ENCODE data around the gene CENPO. TPM values are rescaled to one million over a fixed set of nuclear protein-coding genes. Genes with fewer than 3 reads are reported as not detected.

The CENPO gene
- total RNA-seq, 2 experiments from 2014 or later: 40.7 to 41.9 TPM

DNA sequence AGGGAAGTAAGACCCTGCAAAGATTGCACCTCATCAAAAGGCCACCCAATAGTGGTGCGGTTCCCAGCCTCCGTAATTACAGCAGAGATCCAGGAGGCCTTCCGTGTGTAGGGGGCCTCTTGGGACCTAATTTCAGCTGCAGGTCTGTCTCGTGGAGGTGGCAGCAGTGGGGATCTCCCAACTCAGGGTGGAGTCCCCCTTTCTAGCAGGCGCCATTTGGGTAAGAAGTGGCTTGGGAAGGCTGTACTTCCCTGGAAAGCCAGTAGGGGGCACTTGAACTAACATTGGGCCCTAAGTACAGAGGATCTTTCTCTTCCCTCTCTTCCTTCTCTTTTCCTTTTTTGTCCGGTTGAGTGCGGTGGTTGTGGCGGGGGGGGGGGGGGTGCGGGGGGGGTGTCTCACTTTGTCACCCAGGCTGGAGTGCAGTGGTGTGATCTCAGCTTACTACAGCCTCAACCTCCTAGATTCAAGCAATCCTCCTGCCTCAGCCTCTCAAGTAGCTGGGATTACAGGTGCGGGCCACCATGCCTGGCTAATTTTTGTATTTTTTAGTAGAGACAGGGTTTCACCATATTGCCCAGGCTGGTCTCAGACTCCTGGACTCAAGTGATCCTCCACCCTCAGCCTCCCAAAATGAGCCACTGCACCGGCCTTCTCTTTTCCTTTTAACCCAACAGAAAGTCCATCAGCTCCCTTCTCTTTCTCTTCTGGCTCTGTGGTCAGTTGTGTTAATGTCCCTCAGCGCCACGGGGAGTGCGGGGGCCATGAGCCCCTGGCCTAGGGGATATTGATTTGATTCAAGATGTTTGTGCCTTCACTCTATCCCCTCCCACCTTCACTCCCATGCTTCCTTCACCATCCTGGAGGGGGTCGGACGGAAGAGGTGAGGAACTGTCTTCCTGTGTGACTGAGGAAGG, 32.0 kb downstream of the CENPO start:
- DNase-seq (peak; percentile 61), ATAC-seq (no peak)
- Mint-ChIP-seq H3K36me3 (ENCODE audit: low read depth) (peaks cover 41% of the 10 kb centered on the region), H3K27me3 (no peaks in the 10 kb centered on the region), H3K4me1 (ENCODE audit: low read depth) (peaks cover 18% of the 10 kb centered on the region), H3K9me3 (no peaks in the 10 kb centered on the region), H3K27ac (peak overlapping the region; percentile 55), H3K4me3 (no peak overlapping the region)
- ChIA-PET CTCF (interaction anchor here (1.1 to 5.0 kb wide), 5 partner anchors 11 to 416 kb away, joined by 4 to 94 read pairs (median 7); no protein-coding TSS in a partner anchor), POLR2A (interaction anchor here (1.3 kb wide), 1 partner anchor 11 kb away, joined by 4 read pairs; no protein-coding TSS in a partner anchor)
- intact Hi-C loops (cut with micrococcal nuclease): no loop called here
- TF ChIP-seq, protein P1, sequence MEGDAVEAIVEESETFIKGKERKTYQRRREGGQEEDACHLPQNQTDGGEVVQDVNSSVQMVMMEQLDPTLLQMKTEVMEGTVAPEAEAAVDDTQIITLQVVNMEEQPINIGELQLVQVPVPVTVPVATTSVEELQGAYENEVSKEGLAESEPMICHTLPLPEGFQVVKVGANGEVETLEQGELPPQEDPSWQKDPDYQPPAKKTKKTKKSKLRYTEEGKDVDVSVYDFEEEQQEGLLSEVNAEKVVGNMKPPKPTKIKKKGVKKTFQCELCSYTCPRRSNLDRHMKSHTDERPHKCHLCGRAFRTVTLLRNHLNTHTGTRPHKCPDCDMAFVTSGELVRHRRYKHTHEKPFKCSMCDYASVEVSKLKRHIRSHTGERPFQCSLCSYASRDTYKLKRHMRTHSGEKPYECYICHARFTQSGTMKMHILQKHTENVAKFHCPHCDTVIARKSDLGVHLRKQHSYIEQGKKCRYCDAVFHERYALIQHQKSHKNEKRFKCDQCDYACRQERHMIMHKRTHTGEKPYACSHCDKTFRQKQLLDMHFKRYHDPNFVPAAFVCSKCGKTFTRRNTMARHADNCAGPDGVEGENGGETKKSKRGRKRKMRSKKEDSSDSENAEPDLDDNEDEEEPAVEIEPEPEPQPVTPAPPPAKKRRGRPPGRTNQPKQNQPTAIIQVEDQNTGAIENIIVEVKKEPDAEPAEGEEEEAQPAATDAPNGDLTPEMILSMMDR (IDR thresholded peaks at IDR 0.05): peak; percentile 64

DNA sequence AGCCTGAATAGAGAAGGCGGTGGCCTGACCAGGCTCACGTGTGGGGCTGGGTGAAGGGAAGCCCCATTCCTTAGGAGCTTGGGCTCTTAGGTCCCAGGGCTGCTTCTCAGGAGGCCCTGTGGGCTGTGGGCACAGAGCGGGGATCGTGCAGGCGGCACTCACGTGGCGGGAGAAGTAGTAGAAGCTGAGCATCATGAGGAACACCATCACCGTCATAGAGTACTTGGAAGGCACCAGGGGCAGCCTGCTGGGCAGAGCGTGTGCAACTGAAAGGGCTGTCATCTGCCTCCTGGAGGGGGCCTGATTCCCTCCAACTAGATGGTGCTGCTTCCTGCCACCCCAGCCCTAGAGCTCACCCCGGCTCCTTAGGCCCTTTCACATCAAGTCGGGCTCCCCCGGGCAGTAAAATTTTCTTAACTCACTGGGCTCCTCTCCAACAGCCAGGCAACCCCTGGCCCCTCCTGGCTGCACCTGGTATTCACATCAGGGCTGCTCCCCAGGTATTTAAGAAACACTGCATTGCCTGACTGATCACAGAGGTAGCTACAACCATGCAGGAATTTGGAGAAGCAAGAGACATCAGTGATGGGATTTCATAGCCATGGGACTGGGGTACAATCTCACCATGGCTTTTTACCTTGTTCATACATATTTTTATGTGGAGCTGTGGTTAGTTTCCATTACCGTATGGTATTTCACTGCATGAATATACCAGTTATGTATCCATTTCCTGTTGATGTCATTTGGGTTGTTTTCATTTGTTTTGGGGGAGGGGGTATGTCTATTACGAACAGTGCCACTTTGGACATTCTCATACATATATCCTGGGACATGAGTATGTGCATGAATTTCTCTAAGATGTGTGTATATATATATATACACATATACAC, 32.9 kb downstream of the CENPO start:
- Mint-ChIP-seq H3K27me3 (no peaks in the 10 kb centered on the region), H3K36me3 (ENCODE audit: low read depth) (peaks cover 33% of the 10 kb centered on the region), H3K4me3 (no peak overlapping the region), H3K9me3 (no peaks in the 10 kb centered on the region), H3K4me1 (ENCODE audit: low read depth) (peaks cover 18% of the 10 kb centered on the region), H3K27ac (peak overlapping the region; percentile 55)
- intact Hi-C loops (cut with micrococcal nuclease): loop anchor here (2.0 kb wide), 1 partner anchor 415 kb away; no protein-coding TSS in a partner anchor
- ChIA-PET CTCF (interaction anchor here (1.4 to 5.0 kb wide), 6 partner anchors 12 to 417 kb away, joined by 3 to 94 read pairs (median 6); no protein-coding TSS in a partner anchor), POLR2A (interaction anchor here (0.8 to 1.3 kb wide), 2 partner anchors 12 to 403 kb away, joined by 4 to 5 read pairs; no protein-coding TSS in a partner anchor)
- TF ChIP-seq, protein P1 (IDR thresholded peaks at IDR 0.05): no peak
- peak; percentile 14 for ATAC-seq
- DNase-seq: no peak

DNA sequence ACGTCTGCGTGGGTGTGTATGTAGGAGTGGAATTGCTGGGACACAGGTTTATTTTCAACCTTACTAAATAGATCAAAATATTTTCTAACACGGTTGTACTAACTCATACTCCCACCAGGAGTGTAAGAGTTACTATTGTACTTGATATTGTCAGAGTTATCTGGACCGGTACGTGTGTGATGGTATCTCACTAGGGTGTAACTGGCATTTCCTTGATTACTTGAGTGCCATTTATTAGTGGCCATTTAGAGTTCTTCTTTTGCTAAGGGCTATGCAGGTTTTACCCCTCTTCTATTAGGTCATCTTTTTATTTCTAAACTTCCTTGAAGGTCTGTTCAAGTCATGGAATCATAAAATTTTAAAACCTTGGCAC, 33.5 kb downstream of the CENPO start:
- CTCF ChIA-PET: interaction anchor here (1.0 to 5.0 kb wide), 9 partner anchors 8 to 437 kb away, joined by 3 to 94 read pairs (median 7); no protein-coding TSS in a partner anchor
- Mint-ChIP-seq H3K27ac (peak overlapping the region; percentile 55), H3K4me3 (no peak overlapping the region), H3K36me3 (ENCODE audit: low read depth) (peaks cover 33% of the 10 kb centered on the region), H3K9me3 (no peaks in the 10 kb centered on the region), H3K4me1 (ENCODE audit: low read depth) (peaks cover 18% of the 10 kb centered on the region), H3K27me3 (no peaks in the 10 kb centered on the region)
- TF ChIP-seq, protein P1 (IDR thresholded peaks at IDR 0.05): no peak
- POLR2A ChIA-PET: interaction anchor here (0.8 kb wide), 1 partner anchor 404 kb away, joined by 5 read pairs; no protein-coding TSS in a partner anchor
- DNase-seq (no peak), ATAC-seq (no peak)
- intact Hi-C loops (cut with micrococcal nuclease): loop anchor here (2.0 kb wide), 1 partner anchor 416 kb away; no protein-coding TSS in a partner anchor

DNA sequence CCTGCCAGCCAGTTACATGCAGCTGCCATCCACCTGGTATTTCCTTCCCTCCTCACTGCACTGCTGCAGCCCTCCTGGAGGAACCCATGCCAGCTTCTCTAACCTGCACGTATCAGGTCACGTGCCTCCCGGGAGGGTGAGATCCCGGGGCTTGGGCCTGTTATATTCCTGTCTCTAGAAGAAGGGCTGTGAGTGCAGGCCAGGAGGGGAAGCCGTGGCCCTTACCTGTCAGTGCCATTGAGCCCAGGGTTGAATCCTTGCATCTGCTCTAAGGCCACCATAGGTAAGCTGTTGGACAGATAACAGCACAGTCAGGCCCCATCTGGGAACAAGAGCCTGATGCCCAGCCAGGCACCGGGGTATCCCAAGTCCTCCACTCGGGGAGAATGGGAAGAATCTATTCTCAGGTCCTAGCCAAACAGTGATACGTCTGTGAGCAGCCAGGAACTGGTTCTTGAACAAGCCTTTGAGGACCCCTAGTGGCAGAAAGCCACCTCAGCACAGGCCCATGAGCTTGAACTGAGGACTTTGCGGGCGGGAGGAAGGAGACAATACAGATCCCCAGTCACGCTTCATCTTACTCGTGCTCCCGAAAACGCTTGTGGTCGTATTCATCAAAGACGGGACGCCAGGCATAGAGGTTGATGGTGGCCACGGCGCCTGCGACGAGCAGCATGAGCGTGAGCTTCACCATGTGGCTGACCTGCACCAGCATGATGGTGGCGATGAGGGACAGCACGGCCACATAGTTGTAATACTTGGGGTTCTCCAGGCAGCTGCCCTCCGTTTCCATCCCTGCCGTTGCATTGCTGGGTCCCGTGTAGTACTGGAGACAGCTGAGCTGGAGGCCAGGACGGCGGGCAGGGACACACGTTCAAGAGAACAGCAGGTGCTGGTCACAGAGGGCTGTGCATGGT, 34.4 kb downstream of the CENPO start:
- peaks cover 26% of the 10 kb centered on the region for H3K36me3 Mint-ChIP-seq (ENCODE audit: low read depth)
- intact Hi-C loops (cut with micrococcal nuclease): loop anchor here (2.0 kb wide), 1 partner anchor 417 kb away; no protein-coding TSS in a partner anchor
- no peaks in the 10 kb centered on the region for H3K27me3 Mint-ChIP-seq
- H3K27ac Mint-ChIP-seq: peak overlapping the region; percentile 43
- DNase-seq (peak; percentile 85), ATAC-seq (peak; percentile 86)
- ChIA-PET POLR2A (interaction anchor here (0.8 to 1.1 kb wide), 2 partner anchors 9 to 34 kb away, joined by 3 read pairs; partner anchors contain the start of genes CENPO and PTRHD1), CTCF (interaction anchor here (0.6 to 5.5 kb wide), 31 partner anchors 9 to 438 kb away, joined by 3 to 94 read pairs (median 3); no protein-coding TSS in a partner anchor)
- no peaks in the 10 kb centered on the region for H3K9me3 Mint-ChIP-seq
- TF ChIP-seq, protein P1 (IDR thresholded peaks at IDR 0.05): peak; percentile 84
- H3K4me3 Mint-ChIP-seq: no peak overlapping the region
- H3K4me1 Mint-ChIP-seq (ENCODE audit: low read depth): peaks cover 18% of the 10 kb centered on the region

All from activated CD8-positive, alpha-beta T cell treated with anti-CD3 and anti-CD28 coated beads for 36 hours (primary cell).